Endothelial cell of umbilical vein (primary cell): ENCODE data around the gene RNU6-8. TPM values are rescaled to one million over a fixed set of nuclear protein-coding genes. Genes with fewer than 3 reads are reported as not detected.

Experiments
- BruUV-seq: library from RNA; stranded (reverse); fragments of 400-500 nt; replicated peaks from 2 replicates; lab custom pipeline; 2021; lab: Mats Ljungman, UMichigan
- CTCF ChIA-PET: fragments of 300-600, 350-600 bp; sonication (Branson Sonifier 250); formaldehyde crosslinking; loops from one replicate; lab custom pipeline; 2021; ENCODE audit warnings: antibody characterized with exemption, inconsistent platforms; lab: Charles Lee
- POLR2A ChIA-PET: fragments of 300-600, 350-600 bp; sonication (Branson Sonifier 250); formaldehyde crosslinking; loops from one replicate; lab custom pipeline; 2021; ENCODE audit warnings: antibody characterized with exemption, inconsistent platforms; lab: Charles Lee
- DNase-seq: peaks from one replicate; pipeline ENCODE4 v3.0.0-alpha.2; 2011; ENCODE audit warnings: low read depth, low spot score
- FAIRE-seq: peaks from 2 replicates; lab custom pipeline; 2011; peaks lifted over from hg19 to GRCh38; lab: Jason Lieb, UNC
- H2AFZ ChIP-seq: 2 replicates; pipeline ENCODE4 v1.6.0; 2012; ENCODE audit warnings: low read depth, low read length, control low read depth, inconsistent platforms
- H3K27ac ChIP-seq: 2 replicates; pipeline ENCODE4 v1.5.1; 2011; ENCODE audit warnings: low read depth, mild to moderate bottlenecking, control low read depth, low read length, moderate library complexity; ENCODE audit not compliant: insufficient read depth
- H3K27me3 ChIP-seq, 2 experiments: 2 replicates each; pipeline versions ENCODE4 v1.6.0 to v1.6.1; 2011; ENCODE audit warnings: low read length in 2 of 2, mixed read lengths in 1 of 2; ENCODE audit not compliant: control insufficient read depth in 2 of 2, insufficient read depth in 2 of 2
- H3K36me3 ChIP-seq, 2 experiments: 2 replicates in 1 of 2; 3 replicates in 1 of 2; pipeline ENCODE4 v1.5.1; 2011; ENCODE audit warnings: low read length in 2 of 2, mild to moderate bottlenecking in 1 of 2, moderate library complexity in 1 of 2; ENCODE audit not compliant: control insufficient read depth in 2 of 2, insufficient read depth in 2 of 2; ENCODE audit errors: extremely low read depth in 1 of 2
- H3K4me1 ChIP-seq: 3 replicates; pipeline ENCODE4 v1.5.1; 2011; ENCODE audit warnings: mild to moderate bottlenecking, low read length; ENCODE audit not compliant: control insufficient read depth, insufficient read depth; ENCODE audit errors: extremely low read depth
- H3K4me2 ChIP-seq: 2 replicates; pipeline ENCODE4 v1.6.1; 2011; ENCODE audit warnings: low read length, control low read depth, mixed read lengths; ENCODE audit not compliant: insufficient read depth
- H3K4me3 ChIP-seq, 3 experiments: fragments of 200-600 bp in 1 of 3; sonication (generic), shearing (Covaris generic) in 1 of 3; replicated peaks in 1 of 3; 2 replicates each; pipeline ENCODE4 v1.5.1; 2011 to 2016; ENCODE audit warnings: control low read depth in 3 of 3, low read length in 3 of 3, mild to moderate bottlenecking in 2 of 3, inconsistent platforms in 1 of 3, low read depth in 1 of 3, moderate library complexity in 1 of 3; ENCODE audit not compliant: insufficient read depth in 1 of 3
- H3K79me2 ChIP-seq: 2 replicates; pipeline ENCODE4 v1.6.0; 2012; ENCODE audit warnings: low read length, inconsistent platforms; ENCODE audit not compliant: control insufficient read depth, insufficient read depth
- H3K9ac ChIP-seq: replicated peaks from 2 replicates; pipeline ENCODE3; 2011; ENCODE audit warnings: low read length, control low read depth; ENCODE audit not compliant: insufficient read depth; ENCODE audit errors: extremely low read depth
- H3K9me1 ChIP-seq: replicated peaks from 3 replicates; pipeline ENCODE4 v1.6.0; 2011; ENCODE audit warnings: mild to moderate bottlenecking, low read length; ENCODE audit not compliant: control insufficient read depth, insufficient read depth; ENCODE audit errors: extremely low read depth
- H3K9me3 ChIP-seq: replicated peaks from 2 replicates; pipeline ENCODE4 v1.5.1; 2012; ENCODE audit warnings: low read length, inconsistent platforms; ENCODE audit not compliant: control insufficient read depth, insufficient read depth
- H4K20me1 ChIP-seq: replicated peaks from 2 replicates; pipeline ENCODE3; 2011; ENCODE audit warnings: mild to moderate bottlenecking, low read length; ENCODE audit not compliant: control insufficient read depth, insufficient read depth; ENCODE audit errors: extremely low read depth
- CTCF ChIP-seq, 2 donors: IDR thresholded peaks; 1 replicate in 1 of 2; 2 replicates in 1 of 2; pipeline ENCODE4 v1.5.1; 2011; ENCODE audit warnings: low read length in 2 of 2, mild to moderate bottlenecking in 2 of 2, moderate library complexity in 2 of 2, control low read depth in 1 of 2, inconsistent platforms in 1 of 2, low read depth in 1 of 2; ENCODE audit not compliant: insufficient read depth in 1 of 2; ENCODE audit errors: extremely low read depth in 1 of 2
- EZH2 ChIP-seq: IDR thresholded peaks from 2 replicates; pipeline ENCODE4 v1.6.1; 2012; ENCODE audit warnings: borderline replicate concordance, low read depth, mild to moderate bottlenecking, moderate library complexity, low read length, inconsistent platforms; ENCODE audit not compliant: severe bottlenecking
- FOS ChIP-seq: IDR thresholded peaks from 2 replicates; pipeline ENCODE4 v1.6.1; 2011; ENCODE audit warnings: mild to moderate bottlenecking, low read length, moderate library complexity, borderline replicate concordance; ENCODE audit not compliant: insufficient read depth
- GATA2 ChIP-seq: IDR thresholded peaks from 2 replicates; pipeline ENCODE4 v1.7.0; 2011; ENCODE audit warnings: low read depth, mild to moderate bottlenecking, moderate library complexity, mixed read lengths, low read length; ENCODE audit not compliant: insufficient read length, insufficient read depth
- JUN ChIP-seq: IDR thresholded peaks from 2 replicates; pipeline ENCODE4 v1.6.1; 2011; ENCODE audit warnings: borderline replicate concordance, low read depth; ENCODE audit not compliant: insufficient read length, insufficient read depth
- MAX ChIP-seq: IDR thresholded peaks from 2 replicates; pipeline ENCODE4 v1.6.1; 2011; ENCODE audit not compliant: insufficient read depth, insufficient read length
- MYC ChIP-seq: IDR thresholded peaks from one replicate; pipeline ENCODE4 v1.6.1; 2011; ENCODE audit warnings: mild to moderate bottlenecking, low read depth, low read length
- POLR2A ChIP-seq: IDR thresholded peaks from 2 replicates; pipeline ENCODE4 v1.6.1; 2012; ENCODE audit warnings: low read depth, mild to moderate bottlenecking, control low read depth, low read length
- POLR2AphosphoS5 ChIP-seq: IDR thresholded peaks from 2 replicates; pipeline ENCODE4 v1.6.1; 2012; ENCODE audit warnings: low read depth, mild to moderate bottlenecking, control low read depth, low read length, moderate library complexity; ENCODE audit not compliant: insufficient read depth
- dilution Hi-C: fragments of 300-500 bp; cut with MboI; formaldehyde crosslinking; loops from one replicate; pipeline ENCODE4 v1.15.0; 2019; ENCODE audit warnings: low sequenced_read_pairs; ENCODE audit not compliant: extremely low pct_ligation_motif_present
- intact Hi-C: fragments of 100-400 bp; cut with micrococcal nuclease; formaldehyde crosslinking; loops from one replicate; pipeline ENCODE4 v1.10.0; 2022
- polyA plus RNA-seq, 4 experiments: library from polyadenylated mRNA; depleted of rRNA in 3 of 4; stranded (reverse) in 3 of 4; unstranded in 1 of 4; fragments of >200 nt; gene quantifications; 2 replicates each; pipeline versions ENCODE4 v1.2.1 to v1.2.3, GENCODE V29; 2011 to 2012; ENCODE audit warnings: missing spikeins in 1 of 4
- total RNA-seq: library from RNA; stranded (reverse); gene quantifications from 2 replicates; pipeline ENCODE4 v1.2.3, GENCODE V29; 2021

RNU6-8 gene
- total and polyA plus RNA-seq, 2 donors (not counting 3 experiments of a cell fraction or from before 2014, with no cell fraction given): not detected

- POLR2A ChIA-PET: no interaction called here
- no peaks in the 10 kb centered on the region for H3K36me3 ChIP-seq
- H3K9me1 ChIP-seq: no peaks in the 10 kb centered on the region
- DNase-seq (no peak), FAIRE-seq (no peak)
- CTCF ChIA-PET: no interaction called here
- peaks cover 16% of the 10 kb centered on the region for H3K4me1 ChIP-seq
- no peaks in the 10 kb centered on the region for H3K9me3 ChIP-seq
- no peak for TF ChIP-seq MYC
- no peak for TF ChIP-seq POLR2AphosphoS5
- no peak for TF ChIP-seq EZH2
- TF ChIP-seq GATA2: no peak
- no peak for TF ChIP-seq JUN
- TF ChIP-seq CTCF (IDR thresholded peaks at IDR 0.05; ENCODE audit: extremely low read depth in 1 of 2, insufficient read depth in 1 of 2, low read depth in 1 of 2, low read length in 2 of 2): no peak
- TF ChIP-seq POLR2A: no peak
- TF ChIP-seq MAX: no peak
- TF ChIP-seq FOS: no peak
- intact Hi-C loops: no loop called here
- H3K4me2 ChIP-seq: no peak overlapping the region
- peaks cover 10 to 20% of the 10 kb centered on the region in 2 experiments for H3K27me3 ChIP-seq
- H3K79me2 ChIP-seq: no peaks in the 10 kb centered on the region
- H3K27ac ChIP-seq: no peak overlapping the region
- dilution Hi-C loops: no loop called here
- no peak overlapping the region for H2AFZ ChIP-seq
- H3K4me3 ChIP-seq: no peak overlapping the region
- no TSS peak for BruUV-seq
- no peaks in the 10 kb centered on the region for H4K20me1 ChIP-seq
- H3K9ac ChIP-seq: no peak overlapping the region
Observed at GRCh38 chr14:32205554-32205953, 2.5 kb upstream of the RNU6-8 start.
